Activated CD4-positive, alpha-beta T cell treated with anti-CD3 and anti-CD28 coated beads for 48 hours (primary cell): ENCODE measurements around the gene PCDHA3.
"Not testable (repeated sequence)": the region's sequence is repeated elsewhere in the genome, so short reads cannot be mapped to it uniquely, and the experiment has no call there.

Source experiments
- DNase-seq: peaks from one replicate; pipeline ENCODE4 v3.0.0-alpha.2; 2020

Gene PCDHA3

GRCh38 chr5:140800816-140801493 is at the start of gene PCDHA3:
Gene PCDHA3 (plus strand): TSS chr5:140801057.
- DNase-seq, result no peak

GRCh38 chr5:140753561-140753960 is 47.3 kb upstream of the PCDHA3 start:
- DNase-seq, result no peak

- no peak for DNase-seq
Measured at GRCh38 chr5:140764177-140764973, 36.5 kb upstream of the PCDHA3 start.

GRCh38 chr5:140767444-140767843 is 33.4 kb upstream of the PCDHA3 start:
- DNase-seq, result no peak

- DNase-seq, result no peak
Measured at GRCh38 chr5:140780512-140780911, 20.3 kb upstream of the PCDHA3 start.

- no peak for DNase-seq
Measured at GRCh38 chr5:140785905-140786686, 14.8 kb upstream of the PCDHA3 start, which contains the start of gene PCDHA1. Gene PCDHA1 (plus strand): TSS chr5:140786140.

- not testable (repeated sequence) for DNase-seq
Measured at GRCh38 chr5:140787422-140787821, 13.4 kb upstream of the PCDHA3 start.

- not testable (repeated sequence) for DNase-seq
Measured at GRCh38 chr5:140787849-140788504, 12.9 kb upstream of the PCDHA3 start.

GRCh38 chr5:140791089-140791488 is 9.8 kb upstream of the PCDHA3 start:
- no peak for DNase-seq

GRCh38 chr5:140794595-140795258 is 6.1 kb upstream of the PCDHA3 start, which contains the start of gene PCDHA2:
Gene PCDHA2 (plus strand): TSS chr5:140794852.
- no peak for DNase-seq

GRCh38 chr5:140795259-140795641 is 5.6 kb upstream of the PCDHA3 start:
- no peak for DNase-seq

- DNase-seq, result not testable (repeated sequence)
Measured at GRCh38 chr5:140796072-140796717, 4.7 kb upstream of the PCDHA3 start.

- DNase-seq, result no peak
Measured at GRCh38 chr5:140796718-140797095, 4.2 kb upstream of the PCDHA3 start.

GRCh38 chr5:140801494-140801841 is 611 bp downstream of the PCDHA3 start:
- no peak for DNase-seq

GRCh38 chr5:140802381-140802780 is 1.5 kb downstream of the PCDHA3 start:
- not testable (repeated sequence) for DNase-seq

GRCh38 chr5:140802781-140803271 is 2.0 kb downstream of the PCDHA3 start:
- no peak for DNase-seq

- DNase-seq, result peak; percentile 43
Measured at GRCh38 chr5:140806834-140807775, 6.2 kb downstream of the PCDHA3 start, which contains the start of gene PCDHA4. Gene PCDHA4 (plus strand): TSS chr5:140807068.

- not testable (repeated sequence) for DNase-seq
Measured at GRCh38 chr5:140808241-140808888, 7.5 kb downstream of the PCDHA3 start.

- no peak for DNase-seq
Measured at GRCh38 chr5:140808889-140809291, 8.0 kb downstream of the PCDHA3 start.
